ENCODE data around the gene MFGE8. TPM values are rescaled to one million over a fixed set of nuclear protein-coding genes. Genes with fewer than 3 reads are reported as not detected.

MFGE8 gene
- total RNA-seq, 2 experiments from 2014 or later, result 29.0 to 34.0 TPM

DNA sequence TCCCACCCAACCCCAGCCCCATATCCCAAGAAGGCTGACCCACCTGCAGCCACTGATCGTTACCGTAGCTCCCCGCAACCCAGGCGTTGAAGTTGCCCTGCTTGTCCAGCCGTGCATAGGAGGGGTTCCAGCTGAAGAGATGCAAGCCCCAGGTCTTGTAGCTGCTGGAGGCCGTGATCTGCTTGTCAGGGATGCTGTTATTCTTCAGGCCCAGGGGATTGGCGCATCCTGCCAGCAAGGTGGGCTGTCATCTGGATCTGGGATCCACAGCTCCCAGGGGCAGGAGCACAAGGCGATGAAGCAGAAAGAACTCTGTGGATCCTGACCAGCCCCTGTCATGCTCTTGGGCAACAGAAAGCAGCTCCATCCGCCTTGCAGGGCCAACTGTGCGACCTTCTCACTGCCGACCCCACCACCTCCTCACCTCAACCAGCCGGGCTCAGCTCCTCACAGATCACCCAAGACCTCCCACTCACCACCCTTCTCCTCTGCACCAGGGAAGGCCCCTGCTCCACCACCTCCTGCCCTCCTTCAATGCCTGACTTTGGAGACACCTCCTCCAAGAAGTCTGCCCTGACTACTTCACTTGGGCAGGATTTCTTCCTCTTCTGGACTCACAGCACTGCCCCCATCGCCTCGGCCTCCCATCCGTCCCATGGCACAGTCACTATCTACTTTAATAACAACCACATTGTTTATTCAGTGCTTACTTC is 11.5 kb downstream of the MFGE8 start:
- peaks cover 35% of the 10 kb centered on the region for H3K4me1 Mint-ChIP-seq (ENCODE audit: low read depth)
- intact Hi-C loops (cut with micrococcal nuclease), result loop anchor here (5.0 to 10.0 kb wide), 2 partner anchors 116 to 273 kb away; no protein-coding TSS in a partner anchor
- no peak for TF ChIP-seq CTCF (IDR thresholded peaks at IDR 0.05)
- no peak overlapping the region for H3K4me3 Mint-ChIP-seq
- DNase-seq (no peak), ATAC-seq (no peak)
- ChIA-PET CTCF (interaction anchor here (1.4 to 4.8 kb wide), 3 partner anchors 7 to 277 kb away, joined by 3 to 50 read pairs (median 5); partner anchors contain the start of gene HAPLN3), POLR2A (interaction anchor here (1.7 kb wide), 1 partner anchor 12 kb away, joined by 5 read pairs; the partner anchor contains the start of gene MFGE8)
- H3K9me3 Mint-ChIP-seq, result no peaks in the 10 kb centered on the region
- peaks cover 2% of the 10 kb centered on the region for H3K36me3 Mint-ChIP-seq (ENCODE audit: low read depth)
- no peak overlapping the region for H3K27ac Mint-ChIP-seq
- H3K27me3 Mint-ChIP-seq, result no peaks in the 10 kb centered on the region

GRCh38 chr15:88900982-88901418 is 12.2 kb downstream of the MFGE8 start:
- POLR2A ChIA-PET, result no interaction called here

GRCh38 chr15:88900309-88900981 is 12.7 kb downstream of the MFGE8 start:
- POLR2A ChIA-PET, result no interaction called here
- intact Hi-C loops (cut with micrococcal nuclease), result loop anchor here (5.0 to 10.0 kb wide), 2 partner anchors 117 to 274 kb away; no protein-coding TSS in a partner anchor
- CTCF ChIA-PET, result interaction anchor here (0.8 kb wide), 1 partner anchor 276 kb away, joined by 3 read pairs; no protein-coding TSS in a partner anchor
- H3K27me3 Mint-ChIP-seq, result no peaks in the 10 kb centered on the region
- no peak overlapping the region for H3K4me3 Mint-ChIP-seq
- peaks cover 2% of the 10 kb centered on the region for H3K36me3 Mint-ChIP-seq (ENCODE audit: low read depth)
- H3K4me1 Mint-ChIP-seq (ENCODE audit: low read depth), result peaks cover 44% of the 10 kb centered on the region
- ATAC-seq (no peak), DNase-seq (no peak)
- no peak for TF ChIP-seq CTCF (IDR thresholded peaks at IDR 0.05)
- H3K27ac Mint-ChIP-seq, result peak overlapping the region; percentile 1
- H3K9me3 Mint-ChIP-seq, result no peaks in the 10 kb centered on the region

More at GRCh38 chr15:88900982-88901418, 12.2 kb downstream of the MFGE8 start:
- CTCF ChIA-PET, result no interaction called here
- DNase-seq (no peak), ATAC-seq (no peak)
- TF ChIP-seq CTCF (IDR thresholded peaks at IDR 0.05), result no peak
- Mint-ChIP-seq H3K4me1 (ENCODE audit: low read depth) (peaks cover 39% of the 10 kb centered on the region), H3K9me3 (no peaks in the 10 kb centered on the region), H3K27ac (peak overlapping the region; percentile 1), H3K36me3 (ENCODE audit: low read depth) (peaks cover 2% of the 10 kb centered on the region), H3K27me3 (no peaks in the 10 kb centered on the region), H3K4me3 (no peak overlapping the region)
- intact Hi-C loops (cut with micrococcal nuclease), result loop anchor here (5.0 to 10.0 kb wide), 2 partner anchors 116 to 274 kb away; no protein-coding TSS in a partner anchor

- no peaks in the 10 kb centered on the region for H3K9me3 Mint-ChIP-seq
- TF ChIP-seq CTCF (IDR thresholded peaks at IDR 0.05), result no peak
- H3K4me3 Mint-ChIP-seq, result no peak overlapping the region
- DNase-seq (no peak), ATAC-seq (no peak)
- peaks cover 2% of the 10 kb centered on the region for H3K36me3 Mint-ChIP-seq (ENCODE audit: low read depth)
- peaks cover 33% of the 10 kb centered on the region for H3K4me1 Mint-ChIP-seq (ENCODE audit: low read depth)
- H3K27me3 Mint-ChIP-seq, result no peaks in the 10 kb centered on the region
- ChIA-PET POLR2A (no interaction called here), CTCF (no interaction called here)
- no peak overlapping the region for H3K27ac Mint-ChIP-seq
- intact Hi-C loops (cut with micrococcal nuclease), result no loop called here
These were observed 13.9 kb downstream of the MFGE8 start for GRCh38 chr15:88899251-88899650.

Data from activated CD8-positive, alpha-beta T cell treated with anti-CD3 and anti-CD28 coated beads for 36 hours (primary cell).